Activated CD4-positive, alpha-beta T cell treated with anti-CD3 and anti-CD28 coated beads for 4 hours (primary cell): Measurements from ENCODE around the gene DDX39A.
A peak's percentile ranks its signal among the peaks of the same experiment; 100 is the strongest.
"Not testable (repeated sequence)": the region's sequence is repeated elsewhere in the genome, so short reads cannot be mapped to it uniquely, and the experiment has no call there.

ENCODE experiments used
- DNase-seq, 2 donors: peaks; one replicate each; pipeline ENCODE4 v3.0.0-alpha.2; 2020

DDX39A gene

DNA sequence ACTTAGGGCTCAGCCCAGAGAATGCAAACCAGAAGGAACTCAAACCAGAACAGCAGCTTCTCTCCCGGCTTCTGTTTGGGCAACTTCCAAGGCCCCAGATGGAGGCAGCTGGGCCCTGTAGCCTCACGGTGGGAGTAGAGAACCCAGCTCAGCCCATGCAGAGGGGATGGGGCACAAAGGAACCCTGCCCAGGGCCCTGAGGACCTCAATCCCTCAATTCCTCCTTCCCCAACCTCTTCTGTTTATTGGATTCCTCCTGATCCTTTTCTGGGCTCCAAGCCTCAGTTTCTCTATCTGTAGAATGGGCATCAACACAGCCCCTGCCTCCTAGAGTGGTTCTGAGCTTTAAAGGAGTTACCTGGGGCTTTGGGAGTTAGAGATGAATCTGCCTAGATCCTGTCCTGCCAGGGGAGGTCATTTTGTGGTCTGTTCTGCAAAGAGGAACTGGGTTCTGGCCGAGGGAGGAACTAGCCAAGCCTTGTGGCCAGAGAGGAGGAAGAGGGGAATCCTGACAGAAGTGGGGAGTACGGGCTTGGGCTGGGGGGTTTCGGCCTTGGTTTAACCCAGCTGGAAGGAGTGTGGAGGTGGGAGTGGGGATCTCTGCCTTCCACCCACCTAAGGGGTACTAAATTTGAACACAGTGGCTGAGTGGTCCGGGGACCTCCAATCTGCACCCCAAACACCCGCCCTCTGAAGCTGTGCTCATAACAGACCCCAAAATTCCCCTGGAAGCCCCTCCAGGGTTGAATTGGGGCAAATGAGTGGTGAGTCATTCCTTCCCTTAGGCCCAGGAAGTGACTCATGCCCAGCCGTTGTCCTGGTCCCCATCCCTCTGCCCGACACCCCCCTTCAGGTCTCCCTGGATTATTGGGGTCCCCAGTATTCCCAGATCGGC, 35.2 kb downstream of the DDX39A start:
- DNase-seq, result peak; percentile 53 to 67

DNA sequence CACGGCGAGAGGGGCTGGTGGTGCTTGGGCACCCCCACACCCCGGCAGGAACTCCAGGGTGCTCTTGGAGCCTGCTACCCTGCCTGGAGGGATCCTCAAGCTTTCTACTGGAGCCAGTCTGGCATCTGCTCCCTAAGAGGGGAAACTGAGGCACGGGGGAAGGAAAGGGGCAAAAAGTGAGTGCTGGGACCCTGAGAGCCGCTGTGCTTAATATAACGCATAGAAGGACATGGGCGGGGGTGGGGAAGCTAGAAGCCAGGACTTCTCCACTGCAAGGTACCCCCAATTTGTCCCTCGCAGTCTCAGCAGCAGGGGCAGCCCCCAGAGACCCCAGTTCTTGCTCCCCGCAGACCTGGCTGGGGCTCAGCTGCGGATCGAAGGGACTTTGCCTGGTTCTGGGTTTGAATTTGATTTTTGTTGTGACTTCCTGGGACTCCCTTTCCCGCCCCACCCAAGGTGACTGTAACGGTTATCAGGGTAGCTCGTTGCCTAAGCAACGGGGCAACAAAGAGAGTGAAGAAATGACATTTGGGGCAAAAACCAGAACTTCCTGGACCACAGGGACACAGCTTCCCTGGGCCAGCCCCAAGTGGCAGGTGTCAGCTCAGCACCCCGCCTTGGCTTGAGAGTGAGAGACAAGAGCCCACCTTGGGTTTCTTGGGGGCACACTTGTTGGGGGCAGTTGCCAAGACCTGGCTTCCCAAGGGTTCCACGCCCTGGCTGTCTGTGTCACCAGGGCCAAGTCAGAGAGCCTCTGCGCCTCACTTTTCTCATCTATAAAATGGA, 37.3 kb downstream of the DDX39A start:
- peak; percentile 65 to 71 for DNase-seq

DNA sequence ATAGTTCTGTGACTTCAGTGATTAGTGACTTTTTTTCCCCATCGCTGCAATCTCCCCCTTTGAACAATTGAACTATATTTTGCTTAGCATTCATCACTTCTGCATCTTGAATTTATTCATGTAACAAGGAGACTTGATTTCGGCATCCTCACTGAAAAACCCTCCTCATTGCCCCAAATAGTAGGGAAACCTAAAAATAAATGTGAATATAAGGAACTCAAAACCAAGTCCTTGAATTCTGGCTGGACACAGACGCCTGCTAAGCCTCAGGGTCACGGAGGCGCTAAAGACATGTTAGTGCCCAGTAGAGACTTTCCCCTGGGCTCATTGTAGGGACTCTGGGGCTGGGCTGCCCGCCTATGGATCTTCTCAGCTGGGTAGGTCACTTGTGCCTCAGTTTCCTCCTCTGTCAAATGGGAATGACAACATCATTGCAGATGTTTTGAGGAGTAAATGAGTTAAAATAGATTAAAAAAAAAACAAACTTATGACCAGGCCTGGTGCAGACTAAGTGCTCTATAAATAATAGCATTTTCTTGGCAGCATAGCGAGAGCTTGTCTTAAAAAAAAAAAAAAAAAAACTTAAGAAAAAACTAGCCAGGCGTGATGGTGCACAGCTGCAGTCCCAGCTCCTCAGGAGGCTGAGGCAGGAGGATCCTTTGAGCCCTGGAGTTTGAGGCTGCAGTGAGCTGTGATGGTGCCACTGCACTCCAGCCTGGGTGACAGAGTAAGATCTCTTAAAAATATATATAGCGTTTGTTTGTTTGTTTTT, 39.7 kb downstream of the DDX39A start:
- no peak for DNase-seq

DNA sequence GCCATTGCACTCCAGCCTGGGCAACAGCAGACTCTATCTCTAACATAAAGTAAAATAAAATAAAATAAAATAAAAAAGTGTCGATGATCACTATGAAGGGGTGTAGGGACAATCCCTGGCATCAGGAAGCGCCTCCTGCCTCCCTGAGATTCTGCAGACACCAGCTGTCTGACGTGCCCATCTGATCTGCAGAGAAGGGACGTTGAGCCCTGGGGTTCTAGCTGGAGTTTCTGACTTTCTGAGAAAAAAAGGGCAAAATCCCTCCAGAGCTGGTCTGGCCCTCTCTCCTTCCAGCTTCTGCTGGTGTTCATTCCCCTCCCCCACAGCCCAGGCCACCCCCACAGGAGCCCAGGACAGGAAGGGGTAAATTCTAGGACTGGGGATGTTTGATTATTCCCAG, 40.3 kb downstream of the DDX39A start:
- no peak for DNase-seq

DNA sequence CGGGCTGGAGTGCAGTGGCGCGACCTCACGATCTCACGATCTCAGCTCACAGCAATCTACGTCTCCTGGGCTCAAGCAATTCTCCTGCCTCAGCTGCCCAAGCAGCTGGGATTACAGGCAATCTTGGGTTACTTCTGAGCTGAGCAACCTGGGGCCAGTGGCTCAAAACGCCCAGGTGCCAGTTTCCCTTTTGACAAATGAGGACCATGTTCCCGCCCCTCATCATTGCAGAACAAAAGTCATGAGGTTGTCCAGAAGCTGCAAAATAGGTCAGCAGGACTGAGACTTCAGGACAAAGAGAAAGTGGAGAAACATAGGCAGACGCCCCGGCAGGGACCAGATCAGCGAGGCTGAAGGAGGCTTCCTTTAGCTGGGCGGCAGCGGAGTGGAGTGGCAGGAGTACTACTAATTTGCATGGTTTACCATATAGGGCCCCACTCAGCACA, 41.2 kb downstream of the DDX39A start:
- no peak for DNase-seq

DNA sequence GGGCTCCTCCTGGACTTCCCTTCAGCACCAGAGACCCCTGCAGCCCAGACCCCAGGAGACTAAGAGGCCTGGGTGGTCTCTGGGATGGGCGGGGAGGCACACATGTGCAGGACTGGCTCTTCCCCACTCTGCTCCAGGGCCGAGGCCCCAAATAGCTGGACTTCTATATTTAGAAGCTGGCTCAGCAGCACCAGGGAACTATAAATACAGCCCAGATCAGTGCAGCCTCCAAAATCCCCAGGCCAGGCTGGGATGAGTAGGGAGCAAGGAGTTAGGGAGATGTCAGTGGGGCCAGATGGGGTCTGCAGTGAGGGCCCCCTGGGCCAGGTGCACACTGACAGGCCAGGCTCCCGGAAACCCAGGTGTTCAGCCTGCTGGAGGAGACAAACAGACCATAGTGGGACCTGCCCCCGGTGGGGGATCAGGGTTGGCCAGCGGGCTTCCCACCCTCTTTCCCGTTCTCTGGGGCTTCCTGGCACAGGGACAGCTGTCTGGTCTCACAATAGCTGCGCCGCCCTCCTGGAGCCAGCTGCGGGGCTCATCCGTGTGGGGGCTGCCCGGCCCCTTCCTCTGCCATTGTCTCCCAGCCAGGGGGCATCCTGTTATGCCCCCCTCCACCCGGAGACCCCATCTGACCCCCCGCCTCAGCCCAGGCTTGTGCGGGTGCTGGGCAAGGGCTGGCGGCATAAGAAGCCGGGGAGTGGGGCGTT, 43.4 kb downstream of the DDX39A start:
- no peak for DNase-seq

DNA sequence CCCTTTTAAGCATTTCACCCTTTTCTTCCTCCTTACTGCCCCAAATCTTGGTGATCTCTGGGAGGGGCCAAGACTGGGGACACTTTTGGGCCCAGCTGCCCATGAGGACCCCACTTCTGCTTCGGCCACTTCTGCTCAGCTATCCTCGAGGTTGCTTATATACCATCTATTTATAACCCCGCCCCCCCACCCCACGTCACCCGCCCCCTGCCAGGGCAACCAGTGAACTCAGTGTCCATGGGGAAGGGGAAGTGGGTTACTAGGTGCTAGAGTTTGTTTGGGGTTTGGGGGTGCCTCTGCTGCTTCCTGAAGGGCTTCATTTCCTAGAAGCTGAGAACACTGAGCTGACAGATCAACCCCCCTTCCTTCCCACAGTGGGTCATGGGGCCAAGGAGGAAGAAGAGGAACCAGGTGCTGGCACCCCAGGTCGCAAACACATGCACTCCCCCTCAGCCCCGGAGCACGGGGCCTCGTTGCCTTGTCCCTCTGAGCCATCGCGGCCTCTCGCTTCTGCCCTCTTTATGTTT, 44.0 kb downstream of the DDX39A start:
- DNase-seq, result peak; percentile 56 to 61

DNA sequence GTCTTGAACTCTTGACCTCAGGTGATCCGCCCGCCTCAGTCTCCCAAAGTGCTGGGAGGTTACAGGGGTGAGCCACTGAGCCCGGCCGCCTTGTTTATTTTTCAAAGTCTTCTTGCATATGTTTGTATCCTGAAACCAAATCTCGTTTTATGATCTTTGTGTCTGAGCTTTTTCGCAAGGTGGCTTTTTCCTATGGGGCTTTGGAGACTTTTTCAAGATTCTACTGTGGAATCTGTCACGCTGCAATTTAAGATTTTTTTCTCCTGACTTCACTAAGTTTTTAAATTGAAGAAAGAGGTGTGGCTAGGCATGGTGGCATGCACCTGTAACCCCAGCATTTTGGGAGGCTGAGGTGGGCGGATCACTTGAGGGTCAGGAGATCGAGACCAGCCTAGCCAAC, 44.8 kb downstream of the DDX39A start:
- DNase-seq, result not testable (repeated sequence)

DNA sequence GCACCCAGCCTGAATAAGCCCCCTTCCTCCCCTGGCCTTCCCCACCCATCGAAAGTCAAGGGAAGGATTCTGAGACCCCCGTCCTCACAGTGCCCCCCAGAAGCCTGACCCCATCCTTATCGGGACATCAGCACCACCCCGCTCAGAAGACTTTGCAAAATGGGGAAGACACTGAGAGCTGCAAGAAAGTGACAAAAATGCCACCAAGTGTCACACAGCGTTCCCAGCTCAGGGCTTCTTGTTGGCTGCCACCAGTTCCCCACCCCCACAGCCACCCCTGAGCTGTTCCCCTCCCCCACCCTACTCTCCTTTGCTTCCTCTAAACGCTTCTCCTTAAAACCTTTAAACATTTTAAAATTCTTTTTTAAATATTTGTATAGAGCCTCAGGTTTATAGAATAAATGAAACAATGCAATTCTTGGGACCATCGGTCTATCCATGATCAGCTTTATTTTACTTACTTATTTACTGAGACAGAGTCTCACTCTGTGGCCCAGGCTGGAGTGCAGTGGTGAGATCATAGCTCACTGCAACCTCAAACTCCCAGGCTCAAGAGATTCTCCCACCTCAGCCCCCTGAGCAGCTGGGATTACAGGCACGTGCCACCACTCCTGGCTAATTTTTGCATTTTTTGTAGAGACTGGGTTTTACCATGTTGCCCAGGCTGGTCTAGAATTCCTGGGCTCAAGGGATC, 46.6 kb downstream of the DDX39A start:
- not testable (repeated sequence) for DNase-seq

GRCh38 chr19:14371301-14371821, 47.8 kb downstream of the DDX39A start:
- DNase-seq, result no peak

GRCh38 chr19:14370940-14371280, 48.2 kb downstream of the DDX39A start:
- DNase-seq, result no peak

DNA sequence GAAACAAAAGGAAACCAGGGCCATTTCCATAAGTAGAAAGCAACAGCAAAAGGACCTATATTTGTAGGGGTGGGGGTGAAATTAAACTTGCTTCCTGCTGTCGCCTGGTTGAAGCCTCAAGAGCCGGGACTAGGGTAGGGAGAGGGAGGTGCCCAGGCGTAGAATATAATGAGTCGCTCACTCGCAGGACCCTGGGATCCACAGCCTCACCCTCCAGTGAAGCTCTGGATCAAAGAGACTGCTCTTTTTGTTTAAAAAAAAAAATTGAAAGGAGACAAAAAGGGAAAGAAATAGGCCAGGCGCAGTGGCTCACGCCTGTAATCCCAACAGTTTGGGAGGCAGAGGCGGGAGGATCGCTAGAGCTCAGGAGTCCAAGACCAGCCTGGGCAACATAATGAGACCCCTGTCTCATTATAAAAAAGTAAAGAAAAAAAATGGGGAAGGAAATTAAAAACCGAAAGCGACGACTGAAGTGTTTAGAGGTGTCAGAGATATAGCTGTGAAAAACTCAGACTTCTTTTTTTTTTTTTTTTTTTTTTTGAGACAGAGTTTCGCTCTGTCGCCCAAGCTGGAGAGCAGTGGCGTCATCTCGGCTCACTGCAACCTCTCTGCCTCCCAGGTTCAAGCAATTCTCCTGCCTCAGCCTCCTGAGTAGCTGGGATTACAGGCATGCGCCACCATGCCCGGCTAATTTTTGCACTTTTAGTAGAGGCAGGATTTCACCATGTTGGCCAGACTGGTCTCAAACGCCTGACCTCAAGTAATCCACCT, 48.8 kb downstream of the DDX39A start:
- peak in 1 of 2 donors; percentile 63 for DNase-seq

- DNase-seq, result peak; percentile 90
Measured at GRCh38 chr19:14369399-14370168, 49.6 kb downstream of the DDX39A start.

GRCh38 chr19:14368011-14368513, 51.1 kb downstream of the DDX39A start:
- DNase-seq, result peak in 1 of 2 donors; percentile 44

DNA sequence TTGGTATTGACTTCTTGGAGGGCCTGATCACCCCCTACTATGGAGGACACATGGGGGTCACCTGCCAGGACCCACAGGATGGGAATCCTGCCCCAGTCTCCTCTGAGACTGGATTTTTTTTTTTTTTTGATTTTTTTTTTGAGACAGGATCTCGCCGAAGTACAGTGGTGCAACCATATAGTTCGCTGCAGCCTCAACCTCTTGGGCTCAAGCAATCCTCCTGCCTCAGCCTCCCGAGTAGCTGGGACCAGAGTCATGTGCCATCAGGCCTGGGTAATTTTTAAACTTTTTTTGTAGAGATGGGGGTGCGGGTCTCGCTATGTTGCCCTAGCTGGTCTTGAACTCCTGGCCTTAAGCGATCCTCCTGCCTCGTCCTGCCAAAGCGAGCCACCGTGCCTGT, 52.1 kb downstream of the DDX39A start:
- DNase-seq, result no peak

GRCh38 chr19:14366529-14366928, 52.6 kb downstream of the DDX39A start:
- peak; percentile 86 to 87 for DNase-seq

DNA sequence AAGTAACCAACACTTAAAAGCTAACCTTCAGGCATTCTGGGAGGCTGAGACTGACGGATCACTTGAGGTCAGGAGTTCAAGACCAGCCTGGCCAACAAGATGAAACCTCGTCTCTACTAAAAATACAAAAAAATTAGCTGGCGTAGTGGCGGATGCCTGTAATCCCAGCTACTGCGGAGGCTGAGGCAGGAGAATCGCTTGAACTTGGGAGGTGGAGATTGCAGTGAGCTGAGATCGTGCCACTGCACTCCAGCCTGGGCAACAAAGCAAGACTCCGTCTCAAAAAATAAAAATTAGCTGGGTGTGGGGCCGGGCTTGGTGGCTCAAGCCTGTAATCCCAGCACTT, 55.1 kb downstream of the DDX39A start:
- not testable (repeated sequence) for DNase-seq

- DNase-seq, result peak; percentile 58 to 74
Measured at GRCh38 chr19:14363183-14364097, 55.7 kb downstream of the DDX39A start.
